ENCODE data around the gene INAFM2.

INAFM2 gene

DNA sequence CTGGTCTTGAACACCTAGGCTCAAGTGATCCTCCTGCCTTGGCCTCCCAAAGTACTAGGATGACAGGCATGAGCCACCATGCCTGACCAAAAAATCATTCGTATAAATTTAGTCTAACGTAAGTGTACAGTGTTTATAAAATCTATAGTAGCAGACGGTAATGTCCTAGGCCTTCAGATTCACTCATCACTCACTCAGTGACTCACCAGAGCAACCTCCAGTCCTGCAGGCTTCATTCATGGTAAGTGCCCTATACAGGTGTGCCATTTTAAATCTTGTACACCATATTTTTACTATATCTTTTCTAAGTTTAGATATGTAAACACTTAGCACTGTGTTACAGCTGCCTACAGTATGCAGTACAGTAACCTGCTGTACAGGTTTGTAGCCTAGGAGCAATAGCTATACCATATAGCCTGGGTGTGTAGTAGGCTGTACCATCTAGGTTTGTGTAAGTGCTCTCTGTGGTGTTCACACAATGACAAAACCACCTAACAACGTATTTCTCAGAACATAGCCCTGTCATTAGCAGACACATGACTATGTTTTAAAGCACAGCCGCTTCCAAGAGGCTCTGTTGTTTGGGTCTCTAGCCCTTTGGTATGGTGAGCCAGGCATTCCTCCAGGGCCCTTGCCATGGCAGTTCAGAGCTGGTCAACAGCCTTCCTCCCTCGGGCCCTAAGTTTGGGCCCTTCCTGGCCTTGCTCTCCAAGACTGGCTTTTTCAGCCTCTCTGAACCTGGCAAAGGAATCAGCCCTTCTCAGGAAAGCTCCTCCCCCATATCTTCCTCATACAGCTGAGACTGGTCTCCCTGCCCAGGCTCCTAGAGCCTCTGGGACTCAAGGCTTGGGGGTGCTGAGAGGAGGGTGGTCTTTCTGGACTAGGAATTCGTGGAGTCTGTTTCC, 19.2 kb downstream of the INAFM2 start:
- no peak for DNase-seq (ENCODE audit: low spot score)
- Mint-ChIP-seq H3K27ac (no peak overlapping the region), H3K4me1 (ENCODE audit: low read depth) (peaks cover 4% of the 10 kb centered on the region), H3K27me3 (ENCODE audit: low read depth) (no peaks in the 10 kb centered on the region), H3K4me3 (no peak overlapping the region), H3K9me3 (no peaks in the 10 kb centered on the region), H3K36me3 (ENCODE audit: low read depth) (no peaks in the 10 kb centered on the region)

DNA sequence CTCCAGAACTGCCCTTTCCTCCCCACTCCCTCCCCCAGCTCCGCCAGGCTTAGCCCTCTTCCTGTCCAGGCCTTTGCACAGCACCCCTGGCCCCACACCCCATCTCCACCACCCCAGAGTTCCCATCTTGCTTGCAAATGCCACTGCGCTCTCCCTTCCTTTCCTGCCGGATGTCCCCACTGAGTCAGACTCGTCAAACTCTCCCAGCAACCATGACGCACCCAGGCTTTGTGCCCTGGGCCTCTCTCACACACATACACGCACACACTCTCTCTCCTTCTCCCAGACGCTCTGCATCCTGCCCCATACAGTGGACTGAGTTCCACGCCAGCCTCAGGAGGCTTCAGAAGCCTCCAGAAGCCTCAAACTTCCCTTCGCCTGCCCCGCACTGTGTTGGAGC, 20.0 kb downstream of the INAFM2 start:
- H3K4me1 Mint-ChIP-seq (ENCODE audit: low read depth) = peaks cover 2% of the 10 kb centered on the region
- DNase-seq (ENCODE audit: low spot score) = no peak
- H3K36me3 Mint-ChIP-seq (ENCODE audit: low read depth) = no peaks in the 10 kb centered on the region
- no peak overlapping the region for H3K27ac Mint-ChIP-seq
- no peaks in the 10 kb centered on the region for H3K9me3 Mint-ChIP-seq
- no peak overlapping the region for H3K4me3 Mint-ChIP-seq
- H3K27me3 Mint-ChIP-seq (ENCODE audit: low read depth) = no peaks in the 10 kb centered on the region

DNA sequence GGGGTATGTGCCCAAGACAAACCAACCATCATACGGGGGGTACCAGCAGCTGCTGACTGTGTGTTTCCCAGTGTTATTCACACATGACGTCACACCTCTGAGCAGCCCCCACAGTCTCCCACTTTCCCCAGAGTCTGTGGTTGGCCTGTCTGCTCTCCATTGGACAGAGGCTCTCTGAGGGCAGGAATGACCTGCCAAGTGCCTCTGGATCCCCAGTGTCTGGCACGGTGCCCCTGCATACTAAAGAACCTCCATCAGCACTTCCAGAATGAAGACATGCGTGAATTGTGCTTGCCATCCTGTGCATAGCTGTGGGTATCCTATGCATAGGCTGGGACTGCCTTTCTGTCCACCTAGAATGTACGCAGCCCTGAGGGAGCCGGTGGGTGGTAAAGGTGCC, 20.7 kb downstream of the INAFM2 start:
- no peaks in the 10 kb centered on the region for H3K36me3 Mint-ChIP-seq (ENCODE audit: low read depth)
- no peak overlapping the region for H3K4me3 Mint-ChIP-seq
- no peak for DNase-seq (ENCODE audit: low spot score)
- H3K9me3 Mint-ChIP-seq = no peaks in the 10 kb centered on the region
- peaks cover 2% of the 10 kb centered on the region for H3K4me1 Mint-ChIP-seq (ENCODE audit: low read depth)
- H3K27me3 Mint-ChIP-seq (ENCODE audit: low read depth) = no peaks in the 10 kb centered on the region
- H3K27ac Mint-ChIP-seq = no peak overlapping the region

DNA sequence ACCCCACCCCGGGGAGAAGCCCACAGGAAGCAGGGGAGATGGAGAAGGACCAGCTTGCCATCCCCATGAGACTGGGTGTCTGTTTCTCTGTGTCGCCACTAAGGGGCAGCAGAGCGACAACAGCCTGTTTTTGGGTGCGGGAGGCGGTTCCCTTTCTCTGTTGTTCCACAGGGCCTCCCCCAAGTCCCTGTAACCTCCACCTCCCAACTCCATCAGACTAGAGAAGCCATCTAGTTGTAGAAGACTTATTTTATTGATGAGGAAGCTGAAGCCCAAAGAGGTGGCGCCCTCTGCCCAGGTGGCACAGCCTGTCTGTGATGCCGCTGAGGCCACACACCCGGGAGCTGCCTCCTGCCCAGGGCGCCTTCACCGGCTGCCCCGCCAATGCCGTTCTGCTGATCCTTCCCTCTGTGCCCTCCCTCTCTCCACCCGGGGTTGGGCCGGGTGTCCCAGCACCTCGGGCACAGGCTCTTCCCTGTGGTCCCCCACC, 21.2 kb downstream of the INAFM2 start:
- peak; percentile 55 for DNase-seq (ENCODE audit: low spot score)
- Mint-ChIP-seq H3K9me3 (no peaks in the 10 kb centered on the region), H3K27me3 (ENCODE audit: low read depth) (no peaks in the 10 kb centered on the region), H3K27ac (no peak overlapping the region), H3K4me1 (ENCODE audit: low read depth) (peaks cover 2% of the 10 kb centered on the region), H3K4me3 (no peak overlapping the region), H3K36me3 (ENCODE audit: low read depth) (no peaks in the 10 kb centered on the region)

DNA sequence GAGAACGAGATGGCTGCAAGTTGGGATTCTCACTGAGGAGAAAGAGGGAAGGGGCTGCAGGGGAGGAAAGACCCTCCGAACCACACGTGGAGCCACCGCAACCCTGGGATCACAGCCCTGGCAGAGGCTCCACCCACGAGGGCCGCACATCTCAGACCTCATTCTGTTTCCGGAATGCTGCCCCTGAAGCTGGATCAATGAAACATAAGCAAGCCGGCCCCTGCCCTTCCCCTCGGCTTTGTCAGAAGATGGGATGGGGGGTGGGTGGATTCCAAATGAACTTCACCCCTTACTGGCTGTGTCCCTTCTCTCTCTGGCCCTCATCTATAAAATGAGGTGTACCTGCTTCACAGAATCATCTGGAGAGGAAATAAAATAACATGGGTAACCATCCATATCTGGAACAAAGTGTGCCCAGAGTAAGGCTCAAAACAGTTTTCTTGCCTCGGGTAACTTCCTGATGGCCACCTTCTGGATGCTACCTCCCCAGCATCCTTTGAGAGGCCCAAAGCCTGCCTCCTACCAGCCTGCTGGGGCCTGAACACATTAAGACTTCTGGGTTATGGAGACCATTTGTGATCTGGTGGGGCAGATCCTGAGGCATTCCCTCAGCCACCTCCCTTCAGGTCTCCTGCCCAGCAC, 21.9 kb downstream of the INAFM2 start:
- no peaks in the 10 kb centered on the region for H3K9me3 Mint-ChIP-seq
- peaks cover 2% of the 10 kb centered on the region for H3K4me1 Mint-ChIP-seq (ENCODE audit: low read depth)

DNA sequence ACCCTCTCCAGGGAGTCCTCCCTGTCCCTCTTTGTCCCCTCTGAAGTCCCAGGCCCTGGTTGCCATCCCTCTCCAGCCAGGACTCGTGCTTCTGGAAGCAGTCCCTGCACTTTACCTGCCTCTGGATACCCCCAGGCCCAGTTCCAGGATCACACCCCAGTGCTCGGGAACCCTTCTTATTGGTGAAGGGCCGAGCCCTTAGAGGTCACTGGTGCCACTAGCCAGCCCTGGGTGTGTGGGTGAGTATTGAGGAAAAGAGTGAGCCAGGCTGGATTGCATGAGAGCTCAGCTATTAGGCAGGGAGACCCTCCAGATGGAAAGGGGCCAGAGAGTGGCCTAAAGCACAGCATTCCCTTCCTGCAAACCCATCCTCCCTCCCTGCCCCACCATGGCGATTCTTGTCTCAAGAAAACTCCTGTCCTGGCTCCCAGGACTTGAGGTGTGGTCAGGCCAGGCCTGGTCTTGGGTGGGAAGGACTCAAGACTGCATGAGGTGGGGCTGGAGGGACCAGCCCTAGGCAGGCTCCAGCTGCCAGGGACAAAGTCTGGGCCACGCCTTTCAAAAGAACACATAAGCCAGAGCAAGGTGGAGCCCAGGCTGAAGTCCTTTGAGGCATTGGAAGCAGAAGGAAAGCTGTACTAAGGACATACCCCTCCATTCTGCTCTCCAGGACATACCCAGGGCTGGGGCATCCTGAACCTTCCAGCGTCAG, 22.5 kb downstream of the INAFM2 start:
- H3K4me1 Mint-ChIP-seq (ENCODE audit: low read depth) = peaks cover 2% of the 10 kb centered on the region
- DNase-seq (ENCODE audit: low spot score) = no peak
- H3K4me3 Mint-ChIP-seq = no peak overlapping the region
- H3K36me3 Mint-ChIP-seq (ENCODE audit: low read depth) = no peaks in the 10 kb centered on the region
- no peak overlapping the region for H3K27ac Mint-ChIP-seq
- no peaks in the 10 kb centered on the region for H3K9me3 Mint-ChIP-seq
- peaks cover under 1% of the 10 kb centered on the region for H3K27me3 Mint-ChIP-seq (ENCODE audit: low read depth)

More for the DNA sequence above, 21.9 kb downstream of the INAFM2 start:
- no peaks in the 10 kb centered on the region for H3K27me3 Mint-ChIP-seq (ENCODE audit: low read depth)
- DNase-seq (ENCODE audit: low spot score) = no peak
- no peaks in the 10 kb centered on the region for H3K36me3 Mint-ChIP-seq (ENCODE audit: low read depth)
- no peak overlapping the region for H3K4me3 Mint-ChIP-seq
- no peak overlapping the region for H3K27ac Mint-ChIP-seq

DNA sequence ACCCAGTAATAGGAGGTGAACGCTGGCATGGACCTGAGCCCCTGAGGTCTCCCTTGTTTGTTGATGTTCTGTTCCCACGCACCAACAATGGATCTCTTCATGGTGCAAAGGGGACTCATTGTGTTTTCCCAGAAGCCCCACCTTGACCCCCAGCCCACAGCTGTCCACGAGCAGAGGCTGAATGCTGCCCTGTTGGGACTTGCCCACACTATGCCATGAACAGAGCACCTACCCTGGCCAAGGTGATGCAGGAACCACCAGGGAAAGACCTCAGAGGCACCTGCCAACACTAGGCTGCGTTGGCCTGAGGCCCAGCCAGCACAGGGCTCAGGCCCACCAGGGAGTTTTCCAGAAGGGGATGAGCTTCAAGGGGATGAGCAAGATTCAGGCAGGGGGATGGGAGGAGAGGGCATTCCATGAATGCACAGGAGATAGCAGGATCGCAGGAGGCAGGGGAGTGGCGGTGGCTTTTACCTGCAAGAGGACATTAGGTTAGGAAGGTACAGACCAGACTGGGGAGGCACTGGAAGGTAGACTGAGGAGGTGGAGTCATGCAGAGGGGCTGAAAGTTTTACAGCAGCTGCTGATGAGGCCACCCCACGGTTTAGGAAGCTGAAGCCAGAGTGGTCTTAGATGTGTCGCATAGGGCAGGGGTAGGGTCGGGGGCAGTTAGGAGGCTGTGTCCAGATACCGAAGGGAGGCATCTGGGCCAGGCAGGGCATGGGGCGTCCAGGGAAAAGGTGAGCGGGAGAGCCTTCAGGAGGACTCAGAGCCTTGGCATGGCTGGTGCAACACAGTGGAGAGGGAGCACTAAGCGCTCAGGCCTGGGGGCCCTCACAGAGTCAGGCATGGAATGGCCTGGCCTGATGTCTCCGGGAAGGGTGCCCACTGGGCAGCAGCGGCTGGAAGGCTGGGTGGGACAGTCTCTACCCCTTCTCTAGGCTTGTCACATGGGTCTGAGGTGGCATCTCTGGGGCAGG, 23.4 kb downstream of the INAFM2 start:
- no peaks in the 10 kb centered on the region for H3K9me3 Mint-ChIP-seq
- H3K27ac Mint-ChIP-seq = peak overlapping the region; percentile 29
- H3K36me3 Mint-ChIP-seq (ENCODE audit: low read depth) = no peaks in the 10 kb centered on the region
- no peak overlapping the region for H3K4me3 Mint-ChIP-seq
- peaks cover 2% of the 10 kb centered on the region for H3K4me1 Mint-ChIP-seq (ENCODE audit: low read depth)
- peaks cover 5% of the 10 kb centered on the region for H3K27me3 Mint-ChIP-seq (ENCODE audit: low read depth)
- DNase-seq (ENCODE audit: low spot score) = no peak

DNA sequence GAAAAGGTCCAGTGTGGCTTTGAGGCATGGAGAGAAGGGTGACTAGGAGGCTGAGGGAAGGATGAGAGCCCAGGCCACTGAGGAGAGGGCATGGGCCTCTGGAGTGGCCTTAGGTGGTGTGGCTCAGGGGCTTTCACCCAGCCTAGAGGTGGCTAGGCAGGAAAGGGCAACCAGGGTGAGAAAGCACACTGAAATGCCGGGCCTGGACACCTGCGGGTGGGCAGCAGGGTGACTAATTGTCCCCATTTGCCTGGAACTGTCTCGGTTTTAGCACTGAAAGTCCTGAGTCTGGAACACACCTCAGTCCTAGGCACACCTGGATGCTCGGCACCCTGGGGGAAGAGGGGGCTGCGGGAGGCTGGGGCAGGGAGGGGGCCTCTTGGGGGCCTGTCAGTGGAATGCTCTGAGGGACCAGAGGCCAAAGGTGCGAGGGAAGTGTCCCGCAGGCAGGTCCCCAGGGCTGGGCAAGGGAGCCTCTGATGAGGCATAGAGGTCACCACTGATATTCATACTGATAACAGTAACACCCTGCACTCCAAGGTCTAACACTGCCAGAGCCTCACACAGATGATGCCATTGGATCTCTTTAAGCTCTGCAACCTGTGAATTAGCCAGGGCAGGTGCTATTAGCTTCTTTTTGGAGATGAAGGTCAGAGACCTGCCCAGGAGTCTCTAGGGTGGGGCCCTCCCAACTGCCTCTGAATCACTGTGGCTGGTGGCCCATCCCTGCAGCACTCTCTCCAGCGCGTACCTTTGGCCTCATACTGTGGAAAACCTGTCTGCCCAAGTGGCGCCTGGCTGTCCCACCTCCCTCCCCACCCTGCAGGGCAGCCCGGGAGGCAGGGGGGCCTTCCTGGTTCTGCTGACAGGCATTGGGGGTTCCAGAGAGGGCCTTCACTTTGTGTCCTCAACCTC, 24.3 kb downstream of the INAFM2 start:
- H3K4me1 Mint-ChIP-seq (ENCODE audit: low read depth) = peaks cover 2% of the 10 kb centered on the region
- no peaks in the 10 kb centered on the region for H3K9me3 Mint-ChIP-seq
- no peak overlapping the region for H3K4me3 Mint-ChIP-seq
- peaks cover 8% of the 10 kb centered on the region for H3K27me3 Mint-ChIP-seq (ENCODE audit: low read depth)
- no peak overlapping the region for H3K27ac Mint-ChIP-seq
- no peak for DNase-seq (ENCODE audit: low spot score)
- H3K36me3 Mint-ChIP-seq (ENCODE audit: low read depth) = no peaks in the 10 kb centered on the region

DNA sequence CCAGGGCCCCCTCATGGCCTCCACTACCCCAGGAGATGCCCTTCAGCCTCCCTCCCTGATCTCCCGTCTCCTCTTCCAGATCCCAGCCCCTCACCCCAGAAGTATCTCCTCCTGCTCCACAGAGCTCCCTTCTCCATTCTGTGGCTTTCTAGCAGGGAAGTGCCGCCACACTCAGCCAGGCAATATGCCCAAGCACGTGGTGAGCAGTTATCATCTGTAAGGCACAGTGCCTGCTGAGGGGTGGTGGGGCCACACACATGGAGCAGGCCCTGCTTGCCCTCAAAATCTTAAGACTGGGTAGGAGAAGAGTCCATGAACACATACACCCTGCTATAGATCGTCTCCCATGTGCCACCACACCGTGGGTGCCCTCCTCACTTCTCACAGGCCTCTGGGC, 25.0 kb downstream of the INAFM2 start:
- no peaks in the 10 kb centered on the region for H3K36me3 Mint-ChIP-seq (ENCODE audit: low read depth)
- peaks cover 2% of the 10 kb centered on the region for H3K4me1 Mint-ChIP-seq (ENCODE audit: low read depth)
- H3K9me3 Mint-ChIP-seq = no peaks in the 10 kb centered on the region
- no peak overlapping the region for H3K4me3 Mint-ChIP-seq
- no peak for DNase-seq (ENCODE audit: low spot score)
- H3K27ac Mint-ChIP-seq = peak overlapping the region; percentile 2
- H3K27me3 Mint-ChIP-seq (ENCODE audit: low read depth) = peaks cover 9% of the 10 kb centered on the region

DNA sequence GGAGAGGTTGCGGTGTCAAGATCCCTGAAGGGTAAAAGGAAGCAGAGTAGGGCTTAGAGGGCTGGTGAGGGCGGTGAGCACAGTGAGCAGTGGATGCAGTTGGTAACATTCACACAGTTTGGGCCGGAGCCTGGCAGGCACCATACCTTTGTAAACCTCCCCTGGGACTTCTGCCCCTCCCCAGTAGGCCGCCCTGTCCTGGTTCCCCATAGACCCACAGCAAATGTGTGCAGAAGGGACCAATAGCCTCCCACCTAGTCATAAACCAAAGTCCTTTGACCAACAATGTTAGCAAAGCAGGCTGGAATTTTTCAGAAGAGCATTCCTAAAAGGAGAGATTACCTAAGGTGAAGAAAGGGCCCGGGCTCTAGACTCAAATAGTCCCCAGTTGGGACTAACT, 25.7 kb downstream of the INAFM2 start:
- Mint-ChIP-seq H3K9me3 (no peaks in the 10 kb centered on the region), H3K36me3 (ENCODE audit: low read depth) (no peaks in the 10 kb centered on the region), H3K27me3 (ENCODE audit: low read depth) (peaks cover 15% of the 10 kb centered on the region), H3K4me3 (no peak overlapping the region), H3K27ac (no peak overlapping the region), H3K4me1 (ENCODE audit: low read depth) (peaks cover 2% of the 10 kb centered on the region)
- no peak for DNase-seq (ENCODE audit: low spot score)

DNA sequence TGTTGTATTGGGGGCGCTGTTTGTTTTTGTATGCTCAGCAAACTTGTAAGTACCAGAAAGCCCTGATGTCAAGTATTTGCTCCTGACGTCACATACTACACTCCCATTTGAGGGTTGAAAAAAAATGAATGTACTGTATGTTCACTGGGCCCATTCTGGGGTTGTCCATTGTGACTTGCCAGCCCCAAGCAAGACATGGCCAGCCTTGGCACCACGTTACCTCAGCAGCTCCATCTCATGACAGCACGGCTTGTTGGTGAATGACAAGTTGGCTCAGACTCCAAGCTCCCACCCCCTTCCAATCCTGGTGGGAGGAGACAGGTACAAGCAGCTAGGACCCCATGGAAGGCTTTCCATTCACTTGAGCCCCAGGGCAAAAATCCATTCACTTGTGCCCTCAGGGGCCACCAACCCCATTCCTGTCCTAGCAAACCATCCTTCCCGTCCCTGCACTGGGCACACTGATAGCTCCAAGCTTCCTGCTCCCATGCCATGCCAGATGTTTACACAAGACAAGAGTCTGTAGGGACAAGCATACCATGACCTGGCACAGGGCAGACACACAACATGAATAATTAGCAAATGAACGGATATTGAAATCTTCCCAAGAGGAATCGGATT, 28.9 kb downstream of the INAFM2 start:
- H3K9me3 Mint-ChIP-seq = no peaks in the 10 kb centered on the region
- H3K27ac Mint-ChIP-seq = no peak overlapping the region
- H3K36me3 Mint-ChIP-seq (ENCODE audit: low read depth) = no peaks in the 10 kb centered on the region
- no peaks in the 10 kb centered on the region for H3K4me1 Mint-ChIP-seq (ENCODE audit: low read depth)
- no peak overlapping the region for H3K4me3 Mint-ChIP-seq
- no peak for DNase-seq (ENCODE audit: low spot score)
- peaks cover 29% of the 10 kb centered on the region for H3K27me3 Mint-ChIP-seq (ENCODE audit: low read depth)

DNA sequence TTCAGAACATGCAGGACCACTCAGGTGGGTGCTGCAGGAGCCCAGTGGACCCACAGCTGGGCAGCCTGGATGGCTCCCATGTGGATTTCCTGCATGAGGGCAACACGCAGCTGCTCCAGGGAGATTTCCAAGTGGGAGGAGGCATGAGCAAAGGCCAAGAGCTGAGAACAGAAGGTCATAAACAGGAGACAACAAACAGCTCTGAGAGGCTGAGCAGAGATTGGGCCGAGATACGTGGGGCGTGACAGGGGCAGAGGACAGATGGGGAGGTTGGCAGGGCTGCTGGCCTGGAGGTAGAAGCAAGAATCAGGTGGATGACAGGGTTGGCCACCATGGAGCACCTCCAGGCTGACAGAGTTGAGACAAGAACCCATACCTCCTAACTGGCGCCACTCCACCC, 30.2 kb downstream of the INAFM2 start:
- H3K4me3 Mint-ChIP-seq = no peak overlapping the region
- no peaks in the 10 kb centered on the region for H3K36me3 Mint-ChIP-seq (ENCODE audit: low read depth)
- H3K27me3 Mint-ChIP-seq (ENCODE audit: low read depth) = peaks cover 29% of the 10 kb centered on the region
- H3K4me1 Mint-ChIP-seq (ENCODE audit: low read depth) = peaks cover 2% of the 10 kb centered on the region
- H3K27ac Mint-ChIP-seq = no peak overlapping the region
- DNase-seq (ENCODE audit: low spot score) = no peak
- H3K9me3 Mint-ChIP-seq = no peaks in the 10 kb centered on the region

Measured in T-helper 2 cell treated with Interferon-gamma antibody and Interleukin-4, amounts not matched to agents 5 μg/mL and 100 μg/mL, for 36 hours (primary cell).